Ovary (tissue), 3 donors: ENCODE data around the gene NTRK2.

ENCODE experiments used
- POLR2A ChIP-seq: fragments of 450-650 bp; IDR thresholded peaks from one replicate; pipeline ENCODE4 v1.6.1; 2017; ENCODE audit warnings: antibody characterized with exemption, mild to moderate bottlenecking, moderate library complexity
- TF ChIP-seq, protein P1 (sequence below), 3 donors: fragments of 450-650 bp in 2 of 3; fragments of 200-600 bp in 1 of 3; IDR thresholded peaks; one replicate each; pipeline versions ENCODE4 v1.5.1 to v1.8.0; 2016 to 2022; ENCODE audit warnings: antibody characterized with exemption in 3 of 3, mild to moderate bottlenecking in 1 of 3
- donor health status: DM: no; HTN: no; CAD: no.

GRCh38 chr9:84718476-84718875 is 48.9 kb downstream of the NTRK2 start:
- TF ChIP-seq, protein P1, sequence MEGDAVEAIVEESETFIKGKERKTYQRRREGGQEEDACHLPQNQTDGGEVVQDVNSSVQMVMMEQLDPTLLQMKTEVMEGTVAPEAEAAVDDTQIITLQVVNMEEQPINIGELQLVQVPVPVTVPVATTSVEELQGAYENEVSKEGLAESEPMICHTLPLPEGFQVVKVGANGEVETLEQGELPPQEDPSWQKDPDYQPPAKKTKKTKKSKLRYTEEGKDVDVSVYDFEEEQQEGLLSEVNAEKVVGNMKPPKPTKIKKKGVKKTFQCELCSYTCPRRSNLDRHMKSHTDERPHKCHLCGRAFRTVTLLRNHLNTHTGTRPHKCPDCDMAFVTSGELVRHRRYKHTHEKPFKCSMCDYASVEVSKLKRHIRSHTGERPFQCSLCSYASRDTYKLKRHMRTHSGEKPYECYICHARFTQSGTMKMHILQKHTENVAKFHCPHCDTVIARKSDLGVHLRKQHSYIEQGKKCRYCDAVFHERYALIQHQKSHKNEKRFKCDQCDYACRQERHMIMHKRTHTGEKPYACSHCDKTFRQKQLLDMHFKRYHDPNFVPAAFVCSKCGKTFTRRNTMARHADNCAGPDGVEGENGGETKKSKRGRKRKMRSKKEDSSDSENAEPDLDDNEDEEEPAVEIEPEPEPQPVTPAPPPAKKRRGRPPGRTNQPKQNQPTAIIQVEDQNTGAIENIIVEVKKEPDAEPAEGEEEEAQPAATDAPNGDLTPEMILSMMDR (IDR thresholded peaks at IDR 0.05), result no peak
- TF ChIP-seq POLR2A, result no peak
